Dedifferentiated amniotic fluid mesenchymal stem cell (primary cell): ENCODE data around the gene SUCO.

Experiments used
- DNase-seq: peaks from one replicate; pipeline ENCODE4 v3.0.0-alpha.2; 2016; ENCODE audit errors: extremely low spot score

SUCO gene

DNA sequence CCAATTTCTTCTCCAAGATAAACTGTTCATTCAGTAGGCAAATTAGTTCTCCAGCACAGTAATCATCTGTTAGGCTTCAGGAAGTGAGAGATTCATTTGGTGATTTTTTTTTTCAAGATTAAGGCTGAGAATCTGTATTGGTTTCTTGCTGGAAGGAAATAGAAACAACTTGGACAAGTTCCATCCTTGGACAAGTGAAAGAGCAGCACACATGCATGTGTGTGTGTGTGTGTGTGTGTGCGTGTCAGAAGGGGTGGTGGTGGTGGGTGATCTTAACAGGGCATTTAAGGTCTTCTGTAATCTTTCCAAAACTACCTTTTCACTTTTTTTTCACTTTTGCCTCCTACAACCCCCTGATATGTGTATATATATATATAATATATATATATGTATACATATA is 15.9 kb upstream of the SUCO start:
- DNase-seq: no peak

DNA sequence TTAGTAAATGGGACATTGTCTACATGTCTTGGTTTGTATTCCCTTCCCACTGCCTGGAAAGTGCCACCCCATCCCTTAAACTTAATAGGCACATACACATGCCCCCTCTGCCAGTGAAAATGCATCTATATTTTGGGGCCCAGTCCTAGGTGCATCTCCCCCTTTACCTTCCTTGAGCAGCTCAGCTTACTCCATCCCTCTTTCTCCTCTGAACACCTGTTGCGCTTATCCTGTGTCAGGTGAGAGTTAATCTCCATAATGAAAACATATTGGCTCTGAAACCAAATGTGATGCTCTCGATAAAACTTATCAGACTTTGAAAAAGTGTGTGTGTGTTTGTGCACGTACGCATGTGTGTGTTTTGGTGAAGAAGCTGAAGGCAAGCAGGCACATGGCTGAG is 15.4 kb upstream of the SUCO start:
- DNase-seq: no peak

DNA sequence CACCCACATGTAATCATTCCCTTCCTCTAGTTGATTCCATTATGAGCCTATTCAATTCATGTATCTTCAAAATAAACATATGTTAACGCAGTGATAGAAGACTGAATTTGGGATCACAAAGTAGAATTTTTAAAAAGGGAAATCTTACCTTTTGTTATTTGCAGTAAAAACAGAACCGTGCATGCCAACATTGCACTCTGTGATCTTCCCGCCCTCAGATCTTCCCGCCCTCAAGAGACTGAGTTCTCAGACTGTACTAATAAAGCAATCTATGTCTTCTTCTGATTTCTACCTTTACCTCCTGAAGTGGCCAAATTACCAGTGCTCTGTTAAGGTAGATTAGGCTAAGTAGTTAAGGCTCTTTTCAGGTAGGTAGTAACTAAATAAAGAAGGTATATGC is 3.6 kb upstream of the SUCO start:
- no peak for DNase-seq

DNA sequence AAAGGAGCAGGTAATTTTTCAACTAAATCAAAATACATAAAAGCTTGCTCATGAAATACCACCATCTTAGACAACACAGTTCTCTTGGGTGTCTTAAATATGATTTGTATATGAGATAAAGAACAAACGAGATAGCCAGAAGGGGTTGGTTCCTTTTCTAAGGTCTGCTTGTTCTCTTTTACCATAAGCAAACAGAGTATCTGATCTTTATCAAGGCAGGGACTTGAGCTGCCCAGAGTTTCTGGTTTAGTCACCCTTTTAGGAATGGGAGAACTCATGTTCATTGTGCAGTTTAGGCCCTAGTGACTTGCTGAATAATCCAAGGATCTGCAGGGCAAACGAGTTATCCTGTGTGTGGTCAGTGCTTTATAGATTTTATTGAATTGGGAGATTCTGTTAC is 3.0 kb upstream of the SUCO start:
- no peak for DNase-seq

DNA sequence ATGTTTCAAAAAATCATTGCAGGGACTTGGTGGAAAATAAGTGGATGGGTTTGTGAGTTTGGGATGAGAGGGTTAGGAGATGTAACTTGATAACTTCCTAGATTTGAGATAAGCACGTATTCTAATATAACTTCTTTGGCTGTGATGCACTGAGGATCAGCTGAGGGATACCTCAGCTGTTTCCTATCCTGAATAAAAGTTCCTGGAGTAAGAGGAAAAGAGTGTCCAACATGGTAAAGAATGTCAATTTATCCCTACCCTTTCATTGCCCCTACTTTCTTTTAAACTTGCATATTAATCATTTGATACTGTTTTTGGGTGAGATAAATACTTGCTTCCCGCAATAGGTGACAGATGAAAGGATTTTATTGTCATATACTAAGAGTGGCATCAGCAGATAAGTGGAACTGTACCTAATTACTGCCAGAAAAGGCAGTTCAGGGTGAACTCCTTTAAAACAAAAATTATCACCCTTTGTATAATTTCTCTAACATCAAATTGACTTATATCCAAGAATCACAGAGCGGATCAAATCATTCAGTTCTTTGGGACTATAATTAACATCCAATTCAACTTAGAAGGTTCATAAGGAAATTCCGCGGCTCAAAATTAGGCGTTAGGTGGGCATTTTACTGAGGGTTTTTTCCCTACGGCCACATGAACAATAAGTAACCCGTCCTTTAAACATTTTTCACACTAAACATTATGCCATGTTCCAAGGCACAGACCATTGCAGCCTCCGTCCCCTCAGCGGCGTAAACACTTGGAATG is 1.4 kb upstream of the SUCO start:
- DNase-seq: no peak

DNA sequence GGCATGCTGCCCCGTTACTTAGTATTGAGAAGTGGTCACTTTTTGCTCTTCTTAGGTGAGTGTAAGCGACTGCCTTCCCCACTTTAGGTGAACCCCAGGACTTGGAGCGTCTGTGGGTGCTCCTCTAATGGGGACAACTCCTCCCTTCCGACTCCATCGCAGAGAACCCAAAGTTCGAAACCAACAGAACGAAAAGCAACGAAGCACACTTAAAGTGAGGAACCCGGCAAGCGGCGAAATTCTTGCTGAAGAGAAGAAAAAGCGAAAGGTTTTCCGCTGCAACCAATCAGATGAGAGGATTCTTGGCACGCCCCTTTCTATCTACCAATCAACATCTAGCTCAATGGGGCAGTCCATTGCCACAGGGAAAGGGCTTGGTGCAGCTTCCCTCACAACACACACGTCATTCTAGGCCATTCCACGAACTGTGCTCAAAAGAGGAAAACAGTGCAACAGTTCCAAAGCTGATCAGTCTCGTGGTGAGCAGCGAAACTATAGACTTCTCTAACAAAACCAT is 709 bp upstream of the SUCO start:
- DNase-seq: peak; percentile 99

DNA sequence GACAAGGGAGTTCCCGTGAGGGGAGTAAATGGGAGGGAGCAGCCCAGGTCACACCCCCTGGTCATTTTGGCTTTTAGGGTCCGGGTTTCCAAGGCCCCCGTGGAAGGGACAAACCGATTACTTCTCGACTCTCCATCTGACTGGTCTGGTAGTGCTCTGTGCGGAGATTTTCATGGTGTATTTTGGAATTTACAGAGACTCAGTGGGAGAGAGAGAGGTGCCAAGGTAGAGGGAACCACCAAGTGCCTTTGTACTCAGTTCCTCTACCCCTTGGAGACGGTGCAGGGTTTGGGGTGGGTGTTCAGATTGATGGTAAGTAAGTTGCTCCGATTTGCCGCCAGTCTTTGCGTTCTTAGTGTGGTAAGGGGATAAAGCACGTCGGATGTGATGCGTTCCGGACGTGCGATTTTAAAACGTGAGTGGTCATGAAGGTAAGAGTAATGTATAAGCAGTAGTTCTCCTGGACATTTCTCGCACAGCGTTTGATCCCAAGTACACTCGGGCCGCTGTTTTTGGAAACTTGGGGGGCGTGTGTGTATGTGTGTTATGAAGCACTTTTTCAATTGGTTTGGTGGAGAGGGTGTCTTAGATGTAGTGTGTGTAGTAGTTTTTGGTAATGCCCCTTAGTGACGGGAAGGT is 682 bp downstream of the SUCO start:
- DNase-seq: no peak

DNA sequence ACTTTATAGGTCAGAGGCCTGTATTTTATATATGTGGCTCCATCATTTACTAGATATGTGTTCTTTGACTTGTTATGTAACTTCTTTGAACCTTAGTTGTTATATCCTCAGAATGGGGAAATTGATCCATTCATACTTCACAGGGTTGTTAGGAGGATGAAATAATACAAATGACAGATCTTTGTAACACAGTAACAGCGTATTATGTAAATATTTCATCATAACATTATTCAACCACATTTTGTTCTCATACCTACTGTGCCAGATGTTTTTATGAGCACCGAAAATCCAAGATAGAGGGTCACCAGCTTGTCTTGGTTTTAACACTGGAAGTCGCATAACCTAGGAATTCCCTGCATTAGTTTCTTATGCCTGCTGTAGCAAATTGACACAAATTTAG is 3.3 kb downstream of the SUCO start:
- DNase-seq: no peak

DNA sequence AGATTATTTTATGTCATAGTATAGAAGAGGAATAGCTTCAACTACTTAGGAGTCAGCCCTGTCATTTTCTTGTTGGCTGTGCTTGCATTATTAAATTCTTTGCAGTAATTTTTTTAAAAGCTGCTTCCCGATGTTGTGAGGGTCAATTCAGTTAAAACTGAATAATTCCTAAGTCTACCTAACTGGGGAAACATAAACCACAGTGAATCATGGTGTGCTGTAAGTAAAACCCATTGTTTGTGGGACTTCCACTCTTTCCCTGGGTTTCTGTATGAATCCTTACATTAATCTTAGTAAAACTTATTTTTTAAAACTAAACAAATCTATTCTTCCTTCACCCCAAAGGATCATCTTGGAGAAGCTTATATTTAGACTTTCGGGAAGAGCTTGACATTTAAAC is 4.4 kb downstream of the SUCO start:
- DNase-seq: no peak

DNA sequence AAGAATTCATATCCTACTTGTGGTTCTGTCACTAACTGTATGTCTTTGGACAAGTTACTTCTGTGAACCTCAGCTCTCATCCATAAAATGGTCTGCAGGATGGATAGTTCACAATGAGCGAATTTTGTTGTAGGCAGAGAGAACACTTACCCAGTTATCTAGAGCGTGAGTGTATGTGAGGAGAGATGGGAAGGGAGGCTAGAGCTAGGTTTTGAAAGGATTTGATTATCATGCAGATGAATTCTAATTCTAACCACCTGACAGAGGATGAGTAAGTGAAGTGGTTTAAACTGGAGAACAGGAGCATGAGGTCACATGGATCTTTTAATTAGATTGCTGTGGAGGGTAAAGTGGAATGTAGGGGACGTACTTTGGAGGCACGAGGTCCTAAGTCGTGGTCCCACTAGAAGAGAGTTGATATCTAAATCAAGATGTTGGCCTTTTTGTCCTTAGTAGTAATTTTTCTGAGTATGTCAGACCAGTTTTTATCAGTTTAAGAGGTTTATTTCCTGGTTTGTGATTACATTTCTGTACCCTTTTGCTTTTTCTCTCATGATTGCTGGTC is 5.0 kb downstream of the SUCO start:
- DNase-seq: no peak

DNA sequence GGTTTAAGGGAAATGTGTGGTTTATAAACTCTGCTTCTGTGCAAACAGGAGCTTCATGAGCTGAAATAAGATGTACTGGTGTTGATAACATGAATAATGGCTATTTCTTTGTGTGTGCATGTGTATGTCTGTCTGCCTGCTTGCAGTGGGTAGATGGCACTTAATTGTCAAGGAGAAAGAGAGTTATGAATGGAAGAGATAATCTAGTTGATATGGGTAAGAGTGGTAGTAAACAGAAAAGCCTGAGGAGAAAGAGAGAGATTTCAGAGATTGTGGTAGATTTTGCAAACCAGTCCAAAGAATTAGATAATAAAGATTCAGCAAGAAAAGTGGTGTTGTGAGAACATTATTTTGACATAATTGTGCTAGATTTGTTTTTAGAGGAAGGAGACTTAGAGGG is 7.7 kb downstream of the SUCO start:
- DNase-seq: no peak

DNA sequence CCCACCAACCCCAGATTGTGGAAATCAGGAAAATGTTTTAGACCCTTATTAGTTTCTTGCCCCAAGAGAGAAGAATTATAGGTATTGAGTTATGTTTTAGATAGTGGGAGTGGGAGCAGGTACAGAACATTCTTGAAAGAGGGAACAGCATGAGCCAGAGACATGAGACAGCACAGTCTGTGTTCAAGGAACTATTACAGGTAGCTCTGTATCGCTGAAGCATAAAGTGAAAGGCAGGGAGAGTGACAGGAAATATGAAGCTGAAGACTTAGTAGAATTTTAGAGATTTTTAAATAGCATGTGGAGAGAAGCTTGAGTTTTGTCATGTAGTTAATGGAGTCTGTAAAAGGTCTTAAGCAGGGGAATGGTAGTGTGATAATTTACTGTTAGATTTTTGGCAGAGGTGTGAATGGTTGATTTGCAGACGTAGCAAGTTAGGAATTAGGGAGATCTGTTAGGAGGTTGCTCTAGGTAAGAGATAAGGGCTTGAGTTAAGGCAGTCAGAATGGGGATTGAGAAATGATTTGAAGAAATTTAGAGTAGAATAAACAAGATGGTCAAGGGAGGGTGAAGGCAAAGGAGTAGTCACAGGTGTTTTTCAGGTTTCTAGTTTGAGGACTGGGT is 11.6 kb downstream of the SUCO start:
- no peak for DNase-seq

DNA sequence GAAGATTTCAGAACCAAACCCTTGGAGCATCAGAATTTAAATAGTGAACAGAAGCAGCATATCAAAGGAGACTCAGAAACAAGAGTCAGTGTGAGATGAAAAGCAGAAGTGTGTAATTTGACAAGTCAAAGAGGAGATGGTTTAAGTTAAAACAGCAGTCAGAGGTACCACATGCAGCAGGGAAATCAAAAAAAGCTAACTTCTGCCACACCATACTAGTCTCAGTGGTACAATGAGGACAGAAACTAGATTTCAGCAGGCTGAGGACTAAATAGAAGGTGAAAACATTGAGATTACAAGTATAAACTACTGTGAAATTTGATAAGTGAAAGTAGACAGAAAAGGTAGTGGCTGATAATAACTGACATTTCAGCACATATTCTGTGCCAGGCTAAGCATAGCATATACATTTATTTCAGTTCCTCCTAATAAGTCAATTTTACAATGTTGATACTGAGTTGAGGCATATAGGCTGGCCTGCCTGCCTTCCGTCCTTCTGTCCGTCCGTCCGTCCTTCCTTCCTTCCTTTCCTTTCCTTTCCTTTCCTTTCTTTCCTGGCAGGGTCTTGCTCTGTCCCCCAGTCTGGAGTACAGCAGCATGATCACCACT is 12.6 kb downstream of the SUCO start:
- no peak for DNase-seq

DNA sequence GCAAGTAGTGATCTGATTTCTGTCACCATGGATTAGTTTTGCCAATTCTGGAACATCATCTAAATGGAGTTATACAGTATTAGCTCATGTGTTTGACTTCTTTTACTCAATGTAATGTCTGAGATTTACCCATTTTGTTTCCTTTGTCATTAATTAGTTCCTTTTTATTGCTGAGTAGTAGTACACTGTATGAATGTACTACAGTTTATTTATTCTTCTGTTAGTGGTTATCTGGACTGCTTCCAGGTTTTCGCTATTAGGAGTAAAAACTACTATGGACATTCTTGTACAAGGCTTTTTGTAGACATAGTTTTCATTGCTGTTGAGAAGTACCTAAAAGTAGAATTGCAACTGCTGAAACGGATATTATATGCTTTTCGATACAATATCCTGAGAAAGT is 14.1 kb downstream of the SUCO start:
- no peak for DNase-seq

DNA sequence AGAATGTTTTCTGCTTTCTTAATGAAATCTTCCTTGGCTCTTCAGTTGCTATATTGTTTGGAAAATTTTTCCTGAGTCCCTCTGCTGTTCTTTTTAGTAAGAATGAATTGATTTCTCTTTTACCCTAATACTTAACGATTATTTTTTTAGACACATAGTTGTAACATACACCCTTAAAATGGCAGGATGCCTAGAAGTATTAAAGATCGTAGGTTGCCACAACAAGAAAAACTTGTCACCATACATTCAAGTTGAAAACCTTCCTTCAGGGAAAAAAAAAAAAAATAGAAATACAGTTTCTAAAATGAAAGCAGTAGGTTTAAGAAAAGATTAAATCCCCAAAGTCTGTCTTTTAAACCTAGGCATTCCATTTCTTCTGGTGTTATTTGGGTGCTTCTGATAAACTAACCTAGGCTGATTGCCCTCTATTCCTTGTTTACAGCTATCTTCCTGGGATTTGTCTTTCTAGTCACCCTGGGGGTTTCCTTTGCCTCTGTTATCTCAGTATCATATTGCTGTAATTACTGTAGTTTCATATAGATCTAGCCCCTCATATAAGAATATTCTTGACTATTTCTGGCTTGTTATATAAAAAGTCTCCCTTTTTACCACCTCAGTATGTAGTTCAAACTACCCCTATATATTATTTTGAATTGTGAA is 16.8 kb downstream of the SUCO start:
- DNase-seq: no peak

DNA sequence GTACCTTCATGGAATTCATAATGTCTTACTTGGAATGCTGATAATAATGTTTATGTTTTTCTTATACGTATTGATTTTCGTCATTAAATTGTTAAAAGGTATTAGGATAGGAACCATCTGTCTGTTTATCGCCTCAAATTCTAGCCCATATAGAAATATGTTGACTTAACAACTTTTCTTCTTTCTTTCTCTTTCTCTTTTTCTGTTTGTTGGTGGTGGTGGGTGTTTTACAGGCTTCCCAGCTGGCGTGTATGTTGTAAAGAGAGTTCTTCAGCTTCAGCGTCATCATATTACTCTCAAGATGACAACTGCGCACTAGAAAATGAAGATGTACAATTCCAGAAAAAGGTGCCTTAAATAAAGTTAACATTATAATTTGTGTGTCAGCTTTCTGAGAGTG is 18.3 kb downstream of the SUCO start:
- no peak for DNase-seq

DNA sequence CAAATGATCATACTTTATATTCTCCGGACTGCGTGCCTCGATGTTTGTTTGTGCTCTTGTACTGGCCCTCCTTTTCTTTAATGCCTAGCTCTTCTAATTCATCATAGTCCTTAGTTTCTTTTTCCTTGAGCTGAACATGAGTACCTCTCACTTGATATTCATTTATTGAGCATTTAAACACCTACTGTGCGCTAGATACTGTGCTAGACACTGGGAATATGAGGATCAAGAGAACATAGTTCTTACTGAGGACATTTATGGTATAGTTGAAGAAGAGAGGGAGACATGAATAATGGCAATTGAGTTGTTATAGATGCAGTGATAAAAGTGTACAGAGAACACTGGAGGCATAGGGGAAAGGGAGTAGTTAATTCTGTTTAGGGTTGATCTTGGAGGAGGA is 22.0 kb downstream of the SUCO start:
- no peak for DNase-seq

DNA sequence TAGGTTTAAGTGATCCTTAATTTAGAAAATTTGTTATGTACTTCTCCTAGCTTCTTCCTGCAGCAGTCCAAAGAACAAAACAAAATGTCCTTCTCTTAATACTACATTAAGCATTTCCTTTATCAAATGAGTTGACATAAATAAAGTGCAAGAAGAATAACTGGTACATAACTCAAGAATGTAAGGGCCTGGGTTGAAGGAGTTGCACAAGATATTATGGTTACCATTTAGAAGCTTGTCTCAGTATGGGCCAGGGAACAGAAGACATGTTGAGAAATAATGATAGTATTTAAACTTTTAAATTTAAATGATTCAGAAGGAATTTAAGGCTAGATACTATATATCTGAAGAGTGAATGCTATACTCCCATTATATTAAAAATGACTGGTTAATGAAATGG is 23.5 kb downstream of the SUCO start:
- DNase-seq: no peak

DNA sequence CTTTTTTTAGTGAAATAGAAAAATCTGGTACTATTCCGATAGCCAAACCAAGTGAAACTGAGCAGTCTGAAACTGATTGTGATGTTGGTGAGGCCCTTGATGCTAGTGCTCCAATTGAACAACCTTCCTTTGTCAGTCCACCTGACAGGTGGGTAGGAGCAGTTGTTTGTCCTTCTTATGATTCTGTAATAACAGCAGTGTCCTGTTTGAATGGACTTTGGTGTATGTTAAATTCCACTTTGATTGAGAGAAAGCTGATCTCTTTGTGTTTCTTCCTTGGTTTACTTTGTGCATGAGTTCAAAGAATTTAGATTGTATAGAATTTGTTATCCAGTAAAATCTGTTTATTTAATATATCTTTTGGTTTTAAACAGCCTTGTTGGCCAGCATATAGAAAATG is 24.3 kb downstream of the SUCO start:
- DNase-seq: no peak

DNA sequence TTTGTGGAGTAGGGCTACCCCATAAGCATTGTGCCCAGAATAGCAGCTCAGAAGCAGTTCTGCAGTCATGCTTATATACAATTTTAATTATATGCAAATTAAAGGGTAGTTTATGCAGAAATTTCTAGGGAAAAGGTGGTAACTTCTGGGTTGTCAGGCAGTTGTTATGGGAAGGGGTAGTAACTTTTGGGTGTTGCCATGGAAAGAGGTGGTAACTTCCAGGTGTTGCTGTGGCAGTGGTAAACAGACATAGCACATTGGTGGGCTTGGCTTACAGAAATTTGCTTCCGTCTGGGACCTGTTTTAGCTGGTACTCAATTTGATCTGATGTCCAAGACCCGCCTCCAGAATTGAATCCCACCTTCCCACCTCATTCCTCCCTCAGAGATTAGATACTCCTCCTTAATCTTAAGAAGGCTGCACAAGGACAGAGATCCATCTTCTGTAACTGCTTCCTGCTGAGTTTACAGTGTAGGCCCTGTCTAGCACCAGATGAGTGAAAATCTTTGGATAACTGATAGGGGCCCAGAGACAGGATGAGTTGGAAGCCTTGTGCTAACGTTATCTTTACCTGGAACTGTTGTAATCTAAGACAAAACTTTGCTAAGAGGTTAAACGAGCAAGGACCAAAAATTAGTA is 26.7 kb downstream of the SUCO start:
- DNase-seq: no peak

DNA sequence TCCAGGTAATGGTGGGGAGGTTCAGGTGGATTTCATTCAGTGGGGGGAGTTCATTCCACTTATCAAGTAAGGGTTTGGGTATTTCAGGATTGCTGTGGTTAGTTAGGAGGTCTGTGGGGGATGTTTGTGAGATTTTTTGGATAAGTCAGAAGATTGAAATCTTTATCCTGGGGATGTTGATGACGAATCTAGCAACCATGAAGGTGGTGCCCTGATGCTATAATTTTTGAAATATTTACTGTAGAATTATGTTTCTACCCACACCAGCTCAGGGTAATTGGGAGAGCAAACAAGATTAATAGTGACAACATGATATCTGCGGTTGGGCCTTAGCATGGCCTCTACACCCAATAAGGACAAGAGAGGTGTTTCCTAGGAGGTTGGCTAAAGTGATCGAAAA is 28.3 kb downstream of the SUCO start:
- DNase-seq: no peak
